Suprapubic skin (tissue), 4 donors: ENCODE data around the gene FOXN1. TPM values are rescaled to one million over a fixed set of nuclear protein-coding genes. Genes with fewer than 3 reads are reported as not detected.

Experiments used
- DNase-seq, 2 donors: peaks; one replicate each; pipeline ENCODE4 v3.0.0-alpha.2; 2019; ENCODE audit warnings: low spot score in 2 of 2
- H3K27ac ChIP-seq: fragments of 200-600 bp; sonication (generic); one replicate; pipeline ENCODE4 v1.5.1; 2019
- H3K27me3 ChIP-seq: fragments of 200-600 bp; sonication (generic); one replicate; pipeline ENCODE4 v1.5.1; 2019
- H3K36me3 ChIP-seq: fragments of 200-600 bp; sonication (generic); one replicate; pipeline ENCODE4 v1.5.1; 2019
- H3K4me1 ChIP-seq: fragments of 200-600 bp; sonication (generic); one replicate; pipeline ENCODE4 v1.5.1; 2019
- H3K4me3 ChIP-seq: fragments of 200-600 bp; sonication (generic); one replicate; pipeline ENCODE4 v1.5.1; 2019; ENCODE audit warnings: mild to moderate bottlenecking
- H3K9me3 ChIP-seq: fragments of 200-600 bp; sonication (generic); one replicate; pipeline ENCODE4 v1.5.1; 2019
- CTCF ChIP-seq, 2 donors: fragments of 200-600 bp in 1 of 2; fragments of 450-650 bp in 1 of 2; sonication (generic) in 1 of 2; IDR thresholded peaks; one replicate each; pipeline ENCODE4 v1.5.1; 2016 to 2019; ENCODE audit warnings: antibody characterized with exemption in 2 of 2, mild to moderate bottlenecking in 1 of 2, moderate library complexity in 1 of 2
- EP300 ChIP-seq: sonication (generic); formaldehyde crosslinking; IDR thresholded peaks from one replicate; pipeline ENCODE4 v1.6.1; 2017; ENCODE audit warnings: antibody characterized with exemption
- POLR2A ChIP-seq, 2 donors: fragments of 450-650 bp; IDR thresholded peaks; one replicate each; pipeline ENCODE4 v1.6.1; 2017; ENCODE audit warnings: antibody characterized with exemption in 2 of 2, mild to moderate bottlenecking in 2 of 2, moderate library complexity in 2 of 2
- POLR2AphosphoS5 ChIP-seq, 3 donors: sonication (generic); formaldehyde crosslinking; IDR thresholded peaks; one replicate each; pipeline ENCODE4 v1.6.1; 2017; ENCODE audit warnings: antibody characterized with exemption in 3 of 3
- WGBS: methylation state at CpG from one replicate; pipeline ENCODE4 v1.1.5; 2018; 5-methylcytosine and 5-hydroxymethylcytosine counted together
- total RNA-seq, 4 donors: library from RNA; depleted of rRNA; stranded (reverse); fragments of >200 nt; gene quantifications; one replicate each; pipeline ENCODE4 v1.1.0, GENCODE V29; 2016

FOXN1 gene
- total RNA-seq, 4 donors from 2014 or later = 37.4 to 48.3 (median 38.3) TPM

- Histone ChIP-seq H3K4me1 (no peaks in the 10 kb centered on the region), H3K4me3 (no peak overlapping the region), H3K27ac (no peak overlapping the region), H3K36me3 (no peaks in the 10 kb centered on the region), H3K27me3 (no peaks in the 10 kb centered on the region), H3K9me3 (no peaks in the 10 kb centered on the region)
- TF ChIP-seq CTCF (IDR thresholded peaks at IDR 0.05) (no peak), EP300 (no peak)
- 68% methylated on average over 10 of the region's 10 CpGs for WGBS
- DNase-seq = no peak
Observed at GRCh38 chr17:28480799-28481571, 25.2 kb upstream of the FOXN1 start.

- Histone ChIP-seq H3K27ac (no peak overlapping the region), H3K36me3 (no peaks in the 10 kb centered on the region), H3K4me1 (no peaks in the 10 kb centered on the region), H3K27me3 (no peaks in the 10 kb centered on the region), H3K9me3 (no peaks in the 10 kb centered on the region), H3K4me3 (no peak overlapping the region)
- TF ChIP-seq POLR2AphosphoS5 (IDR thresholded peaks at IDR 0.05) = no peak
- TF ChIP-seq EP300 = no peak
- no peak for TF ChIP-seq POLR2A (IDR thresholded peaks at IDR 0.05)
- no peak for TF ChIP-seq CTCF (IDR thresholded peaks at IDR 0.05)
- WGBS = 67% methylated on average over 9 of the region's 10 CpGs
- no peak for DNase-seq
Observed at GRCh38 chr17:28482551-28483199, 23.5 kb upstream of the FOXN1 start.

- no peak for TF ChIP-seq CTCF (IDR thresholded peaks at IDR 0.05)
- TF ChIP-seq POLR2AphosphoS5 (IDR thresholded peaks at IDR 0.05) = no peak
- no peak for TF ChIP-seq POLR2A (IDR thresholded peaks at IDR 0.05)
- TF ChIP-seq EP300 = no peak
- Histone ChIP-seq H3K36me3 (no peaks in the 10 kb centered on the region), H3K9me3 (no peaks in the 10 kb centered on the region), H3K27ac (no peak overlapping the region), H3K4me3 (no peak overlapping the region), H3K27me3 (peaks cover 6% of the 10 kb centered on the region), H3K4me1 (no peaks in the 10 kb centered on the region)
- WGBS = 72% methylated on average over 2 of the region's 2 CpGs
- no peak for DNase-seq
Observed at GRCh38 chr17:28484296-28484695, 21.9 kb upstream of the FOXN1 start.

- Histone ChIP-seq H3K4me3 (no peak overlapping the region), H3K4me1 (no peaks in the 10 kb centered on the region), H3K27ac (no peak overlapping the region), H3K36me3 (no peaks in the 10 kb centered on the region), H3K9me3 (no peaks in the 10 kb centered on the region), H3K27me3 (peaks cover 6% of the 10 kb centered on the region)
- TF ChIP-seq POLR2A (IDR thresholded peaks at IDR 0.05) (no peak), EP300 (no peak), POLR2AphosphoS5 (IDR thresholded peaks at IDR 0.05) (no peak), CTCF (IDR thresholded peaks at IDR 0.05) (no peak)
- DNase-seq = no peak
- WGBS = 81% methylated on average over 3 of the region's 3 CpGs
Observed at GRCh38 chr17:28485049-28485448, 21.1 kb upstream of the FOXN1 start.

- Histone ChIP-seq H3K27me3 (peaks cover 6% of the 10 kb centered on the region), H3K36me3 (no peaks in the 10 kb centered on the region), H3K27ac (no peak overlapping the region), H3K4me3 (no peak overlapping the region), H3K4me1 (peaks cover 9% of the 10 kb centered on the region), H3K9me3 (no peaks in the 10 kb centered on the region)
- WGBS = 82% methylated on average over 4 of the region's 5 CpGs
- DNase-seq = no peak
- TF ChIP-seq EP300 (no peak), POLR2AphosphoS5 (IDR thresholded peaks at IDR 0.05) (no peak), POLR2A (IDR thresholded peaks at IDR 0.05) (no peak), CTCF (IDR thresholded peaks at IDR 0.05) (no peak)
Observed at GRCh38 chr17:28487881-28488532, 18.1 kb upstream of the FOXN1 start.
